ENCODE data around the gene CXADR.

CXADR gene

DNA sequence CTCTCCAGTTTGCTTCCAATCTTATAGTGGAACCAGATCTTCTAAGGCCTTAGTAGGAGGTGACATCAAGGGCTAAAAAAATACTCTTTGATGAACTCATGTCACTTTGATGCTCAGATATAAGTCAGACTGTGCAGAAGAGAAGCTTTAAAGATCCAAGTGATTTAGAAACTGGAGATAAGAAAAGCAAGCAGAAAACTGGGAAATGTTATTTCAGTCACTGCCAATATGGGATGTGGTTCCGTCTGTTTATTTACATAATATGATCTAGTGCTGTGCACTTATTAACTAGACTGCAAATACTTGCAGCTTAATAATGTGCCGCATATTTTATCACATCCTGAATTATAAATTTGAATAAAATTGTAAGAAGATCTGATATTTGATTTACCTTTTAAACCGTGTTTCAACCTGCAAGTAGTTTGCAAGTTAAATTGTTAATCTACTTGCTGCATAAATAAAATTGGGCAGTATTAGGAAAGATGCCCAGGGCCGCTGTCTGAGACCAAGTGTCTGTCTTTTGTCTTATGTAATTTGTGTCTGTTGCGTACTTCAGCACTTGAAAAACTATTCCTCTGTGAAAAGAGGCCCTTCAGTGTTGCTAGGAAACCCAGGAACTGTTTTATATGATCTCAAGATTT, 29.6 kb downstream of the CXADR start:
- DNase-seq (ENCODE audit: low spot score): peak; percentile 37

DNA sequence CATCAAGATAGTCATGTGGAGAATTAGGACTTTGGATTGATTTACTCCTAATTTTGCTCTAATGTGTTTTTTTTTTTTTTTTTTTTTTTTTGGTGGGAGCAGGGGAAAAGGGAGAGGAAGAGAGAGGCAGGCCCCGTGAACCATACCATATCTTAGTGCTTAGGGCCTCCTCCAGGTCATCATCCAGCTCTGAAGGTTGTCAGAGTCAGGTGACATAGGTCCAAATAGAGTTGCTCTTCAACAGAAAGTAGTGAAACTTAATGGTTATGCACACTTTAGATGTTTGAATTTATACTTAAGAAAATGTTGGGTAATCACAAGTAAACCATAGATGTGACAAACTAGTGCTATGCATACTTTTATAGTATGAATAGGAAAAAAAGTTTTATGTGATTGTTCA, 32.2 kb downstream of the CXADR start:
- DNase-seq (ENCODE audit: low spot score): no peak

DNA sequence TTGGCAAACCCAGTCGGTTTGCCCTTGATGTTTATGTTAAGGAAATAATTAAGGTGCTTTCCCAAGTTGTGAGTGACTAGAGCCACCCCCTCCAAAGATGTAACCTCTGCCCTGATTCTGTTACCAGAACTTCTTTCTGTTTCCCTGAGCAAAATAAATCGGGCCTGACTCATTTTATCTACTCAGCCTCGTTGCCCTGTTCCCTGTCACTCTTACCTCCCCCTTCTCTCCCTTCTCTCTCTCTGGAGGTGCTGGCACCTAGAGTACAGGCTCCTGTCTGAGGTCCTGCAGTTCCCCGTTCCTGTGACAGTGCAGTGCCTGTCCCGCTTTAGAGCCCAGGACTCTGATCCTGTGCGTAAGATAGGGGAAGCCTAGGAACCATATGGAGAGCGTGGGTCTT, 35.4 kb downstream of the CXADR start:
- DNase-seq (ENCODE audit: low spot score): no peak

DNA sequence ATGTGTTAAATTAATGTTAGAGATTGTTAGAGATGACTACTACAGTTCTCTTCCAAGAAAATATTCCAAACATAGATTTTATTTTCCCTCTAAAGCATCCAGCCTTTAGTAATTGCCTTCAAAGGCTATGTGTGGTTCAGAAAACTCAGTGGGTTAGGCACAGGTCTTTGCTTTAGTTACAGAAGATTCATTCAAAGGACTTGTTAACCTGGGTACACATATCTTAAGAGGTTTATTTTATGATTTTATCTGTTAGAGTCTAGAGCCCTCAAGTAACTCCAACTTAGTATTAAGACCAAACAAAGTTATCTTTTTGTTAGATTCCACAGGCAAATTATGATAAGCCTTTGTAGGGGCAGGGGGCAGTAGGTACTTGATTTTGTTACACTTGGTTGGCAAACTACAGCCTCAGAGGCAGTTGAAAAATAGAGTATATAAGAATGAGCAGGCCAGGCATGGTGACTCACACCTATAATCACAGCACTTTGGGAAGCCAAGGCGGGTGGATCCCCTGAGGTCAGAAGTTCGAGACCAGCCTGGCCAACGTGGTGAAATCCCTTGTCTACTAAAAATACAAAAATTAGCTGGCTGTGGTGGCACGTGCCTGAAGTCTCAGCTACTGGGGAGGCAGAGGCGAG, 37.9 kb downstream of the CXADR start:
- no peak for DNase-seq (ENCODE audit: low spot score)

DNA sequence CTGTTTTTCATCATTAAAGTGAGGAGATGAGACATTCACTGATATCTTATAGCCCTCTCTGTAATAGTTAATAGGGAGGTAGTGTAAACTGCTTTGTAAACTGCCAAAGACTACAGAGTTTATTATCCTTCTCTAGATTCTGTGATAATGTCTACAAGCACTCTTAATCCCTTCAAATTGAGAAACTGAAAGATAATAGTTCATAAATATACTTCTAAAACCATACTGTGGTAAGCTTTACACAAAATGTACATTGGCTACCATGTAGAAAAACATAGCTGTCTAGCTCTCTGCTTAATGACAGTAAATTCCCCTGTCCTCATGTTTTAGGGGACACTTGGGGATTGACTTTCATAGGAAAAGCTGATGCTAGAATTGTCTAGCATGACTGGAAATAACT, 39.6 kb downstream of the CXADR start:
- DNase-seq (ENCODE audit: low spot score): no peak

DNA sequence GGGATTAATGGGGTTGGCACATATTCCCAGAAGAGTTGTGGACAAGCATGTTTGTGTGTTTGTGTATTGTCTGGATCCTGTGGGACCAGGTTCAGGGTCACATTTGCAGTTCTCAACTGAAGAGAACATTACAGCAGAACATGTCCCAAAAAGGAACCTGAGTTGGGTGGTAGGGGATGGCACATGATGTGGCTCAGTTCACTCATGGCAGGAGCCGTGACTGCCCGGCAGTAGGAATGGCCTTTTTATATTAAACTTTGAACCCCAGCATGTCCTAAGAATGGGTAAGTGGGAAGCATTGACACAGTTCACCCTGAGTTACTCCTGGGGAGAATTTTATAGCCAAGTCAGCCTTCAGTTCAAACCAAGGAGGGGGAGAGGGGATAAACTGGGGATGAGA, 41.3 kb downstream of the CXADR start:
- DNase-seq (ENCODE audit: low spot score): no peak

DNA sequence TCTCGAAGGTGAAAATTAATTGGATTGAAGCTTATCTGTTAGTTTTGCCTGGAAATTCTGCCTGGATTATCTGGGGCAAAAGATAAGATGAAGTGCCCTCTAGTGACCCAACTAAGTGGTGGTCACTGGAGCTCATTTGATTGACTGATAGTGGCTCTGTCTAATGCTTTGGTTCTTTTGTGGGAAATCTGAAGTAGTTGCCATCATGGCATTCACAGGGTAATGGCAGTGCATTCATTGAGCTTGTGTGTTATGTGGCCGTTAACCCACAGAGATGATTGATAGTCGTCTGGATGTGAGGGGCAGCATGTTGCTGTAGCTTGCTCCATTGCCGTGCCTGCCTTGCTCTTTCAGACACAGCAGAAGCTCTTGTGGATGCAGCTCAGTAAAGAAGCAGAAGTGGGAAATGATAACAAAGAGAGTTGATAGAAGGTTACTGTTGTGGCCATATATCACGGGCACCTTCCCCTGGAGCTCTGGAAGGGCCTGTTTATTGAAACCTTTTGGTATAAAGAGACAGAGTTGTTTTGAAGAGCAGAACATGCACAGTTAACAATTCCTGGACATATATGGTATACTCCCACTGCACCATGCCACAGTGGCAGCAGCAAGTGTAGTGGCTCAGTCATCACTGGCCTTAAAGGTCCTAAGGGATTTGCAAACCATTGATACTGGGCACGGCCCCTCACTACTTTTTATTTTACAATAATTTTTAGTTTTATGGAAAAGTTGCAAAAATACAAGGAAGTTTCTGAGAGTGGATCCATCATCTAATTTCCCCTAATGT, 42.0 kb downstream of the CXADR start:
- peak; percentile 79 for DNase-seq (ENCODE audit: low spot score)

DNA sequence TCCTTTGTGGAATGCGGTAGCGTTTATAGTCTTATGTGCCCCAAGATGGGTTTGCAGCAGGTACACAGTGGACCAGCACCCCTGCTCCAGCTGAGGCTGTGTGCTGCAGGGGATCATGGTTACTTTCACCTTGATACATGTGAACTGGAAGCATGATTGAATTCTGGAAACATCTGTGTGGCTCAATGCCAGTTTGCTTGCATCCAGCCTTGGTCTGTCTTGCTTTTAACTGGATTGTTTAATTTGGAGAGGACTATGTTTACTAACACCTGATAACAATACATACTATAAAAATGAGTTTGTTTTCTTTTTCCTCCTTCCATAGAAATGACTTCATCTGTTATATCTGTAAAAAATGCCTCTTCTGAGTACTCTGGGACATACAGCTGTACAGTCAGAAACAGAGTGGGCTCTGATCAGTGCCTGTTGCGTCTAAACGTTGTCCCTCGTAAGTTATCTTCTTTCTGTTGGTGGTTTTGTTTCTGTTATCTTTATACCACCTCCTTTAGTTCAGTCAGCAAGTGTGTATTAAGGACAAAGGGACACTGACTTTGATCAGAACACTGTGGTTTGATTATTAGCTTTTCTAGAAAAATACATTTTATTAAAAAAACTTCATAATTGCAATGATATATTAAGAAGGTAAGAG, 47.7 kb downstream of the CXADR start:
- DNase-seq (ENCODE audit: low spot score): no peak

DNA sequence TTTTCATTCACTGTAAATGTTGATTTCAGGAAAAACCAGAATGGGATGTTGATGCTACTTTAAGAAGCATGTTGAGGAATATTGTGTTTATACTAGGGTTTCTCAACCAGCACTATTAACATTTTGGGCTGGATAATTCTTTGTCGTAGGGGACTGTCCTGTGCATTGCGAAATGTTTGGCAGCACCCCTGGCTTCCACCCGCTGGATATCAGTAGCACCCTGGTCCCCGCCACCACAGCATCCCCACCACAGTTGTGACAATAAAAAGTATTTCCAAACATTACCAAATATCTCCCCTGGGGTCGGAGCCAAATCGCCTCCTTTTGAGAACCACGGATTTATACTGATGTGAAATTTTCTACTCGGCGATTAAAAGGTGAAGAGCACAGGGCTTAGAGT, 57.9 kb downstream of the CXADR start:
- no peak for DNase-seq (ENCODE audit: low spot score)

DNA sequence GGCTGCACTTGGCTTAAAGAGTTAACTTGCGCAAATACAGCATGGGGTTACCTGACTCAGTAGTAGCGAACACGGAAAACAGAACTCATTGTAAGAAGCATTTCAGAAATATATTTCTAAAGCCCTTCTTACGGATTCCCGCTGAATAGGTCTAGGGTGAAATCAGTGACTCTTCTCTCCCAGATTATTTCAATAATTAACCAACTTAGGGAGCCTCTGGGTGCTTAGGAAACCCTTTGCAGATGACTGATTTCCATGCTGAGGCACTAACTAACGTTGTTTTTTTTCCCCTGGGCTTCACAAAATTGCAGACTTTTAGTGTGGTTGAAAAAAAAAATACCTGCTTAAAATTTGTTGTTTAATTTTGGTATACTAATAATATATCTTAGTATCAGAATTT, 59.6 kb downstream of the CXADR start:
- DNase-seq (ENCODE audit: low spot score): no peak

DNA sequence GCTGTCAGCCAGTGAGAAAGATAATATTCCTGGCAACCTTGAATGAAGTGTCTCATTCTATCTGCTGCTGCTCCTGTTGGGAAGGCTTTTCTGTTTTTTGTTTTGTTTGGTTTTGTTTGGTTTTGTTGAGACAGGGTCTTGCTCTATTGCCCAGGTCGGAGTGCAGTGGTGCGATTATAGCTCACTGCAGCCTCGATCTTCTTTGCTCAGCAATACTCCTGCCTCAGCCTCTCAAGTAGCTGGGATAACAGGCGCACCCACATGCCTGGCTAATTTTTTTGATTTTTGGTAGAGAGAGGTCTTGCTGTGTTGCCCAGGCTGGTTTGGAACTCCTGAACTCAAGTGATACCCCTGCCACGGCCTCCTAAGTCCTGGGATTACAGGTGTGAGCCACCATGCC, 62.2 kb downstream of the CXADR start:
- DNase-seq (ENCODE audit: low spot score): no peak

DNA sequence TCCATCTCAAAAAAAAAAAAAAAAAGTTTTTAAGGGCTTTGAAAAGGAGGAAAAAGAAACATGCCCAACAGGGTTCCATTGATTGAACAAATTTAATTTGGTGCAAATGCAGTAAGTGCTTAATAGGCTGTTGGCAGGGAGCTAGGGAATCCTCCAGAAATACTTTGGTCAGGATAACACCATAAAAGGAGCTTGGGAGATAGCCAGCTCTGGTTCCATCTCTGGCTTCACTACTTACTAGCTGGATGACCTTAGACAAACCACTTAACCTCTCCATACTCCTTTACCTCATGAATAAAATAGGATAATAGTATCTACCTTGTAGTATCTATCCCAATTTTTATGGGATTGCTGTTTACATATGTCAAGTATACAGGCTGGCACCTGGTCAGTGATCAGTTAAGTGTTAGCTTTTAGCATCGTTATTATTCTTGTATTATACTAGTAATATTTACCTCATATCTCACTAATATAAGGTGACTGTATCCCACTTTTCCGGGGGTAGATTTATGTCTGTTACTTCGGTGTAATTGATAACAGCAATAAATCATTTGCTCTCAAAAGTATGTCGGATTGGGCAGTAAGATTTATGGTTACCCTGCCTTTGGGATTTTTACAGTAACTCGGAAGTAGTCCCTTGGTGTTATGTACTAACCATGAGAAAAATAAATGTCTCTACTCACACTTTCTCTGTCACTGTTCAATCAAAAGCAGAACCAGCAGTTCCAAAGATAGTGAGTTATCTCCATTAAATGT, 63.4 kb downstream of the CXADR start:
- DNase-seq (ENCODE audit: low spot score): no peak

DNA sequence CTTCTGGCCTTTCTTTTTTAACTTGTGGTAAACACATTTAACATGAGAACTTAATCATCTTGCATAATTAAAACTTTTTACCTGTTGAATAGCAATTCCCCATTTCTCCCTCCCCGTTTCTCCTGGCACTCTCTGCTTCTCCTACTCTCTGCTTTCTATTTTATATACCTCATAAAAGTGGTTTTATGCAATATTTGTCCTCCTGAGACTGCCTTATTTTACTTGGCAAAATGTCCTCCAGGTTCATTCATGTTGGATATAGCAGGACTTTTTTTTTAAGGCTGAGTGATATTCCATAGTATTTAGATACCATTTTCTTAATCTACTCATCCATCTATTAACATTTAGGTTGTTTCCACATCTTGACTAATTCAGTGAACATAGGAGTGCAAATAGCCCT, 64.9 kb downstream of the CXADR start:
- DNase-seq (ENCODE audit: low spot score): no peak

DNA sequence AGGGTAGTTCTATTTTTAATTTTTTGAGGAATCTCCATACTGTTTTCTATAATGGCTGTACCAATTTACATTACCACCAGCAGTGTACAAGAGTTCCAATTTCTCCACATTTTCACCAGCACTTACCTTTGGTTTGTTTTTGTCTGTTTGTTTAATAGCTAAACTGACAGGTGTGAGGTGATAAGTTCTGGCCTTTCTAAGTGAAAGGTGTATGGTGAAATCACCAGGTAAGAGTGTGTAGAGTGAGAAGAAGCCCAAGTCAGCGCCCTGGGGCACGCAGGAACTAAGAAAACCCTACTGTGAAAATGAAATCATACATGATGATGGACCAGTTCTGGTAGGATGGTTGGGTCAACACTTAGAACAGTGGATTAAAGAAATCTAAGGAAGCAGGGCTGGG, 65.3 kb downstream of the CXADR start:
- DNase-seq (ENCODE audit: low spot score): no peak

DNA sequence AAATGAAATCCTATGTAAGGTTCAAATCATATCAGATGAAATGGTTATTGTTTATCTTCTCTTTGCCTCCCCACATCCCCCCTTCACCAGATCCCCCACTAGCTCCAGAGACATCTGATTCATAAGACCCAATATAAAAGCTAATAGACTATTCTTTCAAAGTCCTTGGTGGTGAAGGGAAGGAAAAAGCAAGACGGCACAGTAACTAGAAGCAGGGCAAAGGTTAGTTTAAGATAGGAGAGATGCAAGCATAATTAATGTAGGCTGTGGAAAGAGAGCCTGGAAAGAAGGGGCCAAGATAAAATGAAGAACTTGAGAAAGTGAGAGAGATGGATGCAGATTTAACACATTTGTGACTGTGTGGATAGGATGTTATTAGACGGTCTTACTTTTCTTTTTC, 66.0 kb downstream of the CXADR start:
- no peak for DNase-seq (ENCODE audit: low spot score)

DNA sequence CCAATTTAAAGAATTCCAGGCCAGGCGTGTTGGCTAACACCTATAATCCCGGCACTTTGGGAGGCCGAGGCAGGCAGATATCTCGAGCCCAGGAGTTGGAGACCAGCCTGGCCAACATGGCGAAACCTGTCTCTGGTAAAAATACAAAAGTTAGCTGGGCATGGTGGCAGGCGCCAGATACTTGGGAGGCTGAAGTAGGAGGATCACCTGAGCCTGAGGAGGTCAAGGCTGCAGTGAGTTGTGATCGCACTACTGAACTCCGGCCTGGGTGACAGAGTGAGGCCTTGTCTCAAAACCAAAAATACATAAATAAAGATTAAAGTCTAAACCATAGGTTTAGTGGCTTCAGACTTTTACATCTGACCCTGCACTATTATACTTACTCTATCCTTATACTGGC, 67.5 kb downstream of the CXADR start:
- DNase-seq (ENCODE audit: low spot score): no peak

DNA sequence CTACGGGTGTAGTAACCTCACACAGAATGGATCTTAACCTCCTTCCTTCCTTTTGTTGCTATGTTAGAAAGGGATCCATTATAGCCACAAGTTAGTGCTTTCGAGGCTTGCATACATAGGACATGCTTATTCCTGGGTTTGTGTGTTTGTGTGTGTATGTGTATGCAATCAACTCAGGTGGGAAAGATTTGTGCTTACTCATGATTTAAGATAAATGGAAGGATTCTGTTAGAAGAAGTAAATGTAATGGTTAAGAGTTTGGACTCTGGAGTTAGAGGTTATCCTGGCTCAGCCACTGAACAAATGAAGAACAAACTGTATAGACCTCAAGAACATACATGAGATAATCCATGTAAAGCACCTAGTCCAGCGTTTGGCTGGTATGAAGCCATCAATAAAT, 71.1 kb downstream of the CXADR start:
- DNase-seq (ENCODE audit: low spot score): no peak

DNA sequence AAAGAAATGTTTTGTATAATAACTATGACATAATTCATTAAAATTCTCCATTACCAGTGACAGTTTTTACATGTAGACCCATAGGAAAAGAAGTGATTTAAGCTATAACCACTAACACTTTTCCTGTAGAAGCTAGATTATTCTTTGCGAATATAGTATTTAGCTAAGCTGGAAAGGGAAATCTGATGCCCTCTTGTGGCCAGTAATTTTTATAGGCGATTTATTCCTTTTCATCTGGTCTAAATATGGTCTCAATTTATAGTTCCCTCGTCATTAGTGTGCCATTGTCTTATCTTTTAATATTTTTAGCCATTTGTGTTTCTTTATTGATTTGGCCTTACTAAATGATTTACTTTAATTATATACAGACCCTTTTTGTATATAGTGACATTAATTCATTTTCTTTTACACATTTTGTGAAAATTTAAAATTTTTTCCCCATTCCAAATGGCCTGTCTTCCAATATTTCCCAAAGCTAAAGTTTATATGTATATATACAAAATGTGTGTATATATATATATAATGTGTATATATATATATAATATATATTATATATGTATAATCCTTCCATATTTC, 73.1 kb downstream of the CXADR start:
- peak; percentile 58 for DNase-seq (ENCODE audit: low spot score)

DNA sequence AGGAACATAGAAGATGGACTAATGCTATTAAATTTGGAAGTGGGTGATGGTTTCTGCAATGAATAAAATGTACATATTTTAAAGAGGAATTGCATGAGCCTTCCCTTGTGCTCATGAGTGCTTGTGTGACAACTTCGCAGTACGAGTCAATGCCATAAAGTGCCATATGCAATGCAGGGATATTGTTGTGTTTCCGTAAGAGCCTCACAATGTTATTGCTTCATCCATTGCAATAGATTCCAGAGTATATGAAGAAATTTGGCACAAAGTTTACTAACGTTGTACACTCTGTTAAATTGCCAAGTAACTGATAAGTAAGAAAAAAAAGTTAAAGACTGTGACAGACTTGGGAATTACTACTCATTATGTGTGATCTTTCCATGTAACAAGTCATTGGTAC, 77.6 kb downstream of the CXADR start:
- DNase-seq (ENCODE audit: low spot score): no peak

DNA sequence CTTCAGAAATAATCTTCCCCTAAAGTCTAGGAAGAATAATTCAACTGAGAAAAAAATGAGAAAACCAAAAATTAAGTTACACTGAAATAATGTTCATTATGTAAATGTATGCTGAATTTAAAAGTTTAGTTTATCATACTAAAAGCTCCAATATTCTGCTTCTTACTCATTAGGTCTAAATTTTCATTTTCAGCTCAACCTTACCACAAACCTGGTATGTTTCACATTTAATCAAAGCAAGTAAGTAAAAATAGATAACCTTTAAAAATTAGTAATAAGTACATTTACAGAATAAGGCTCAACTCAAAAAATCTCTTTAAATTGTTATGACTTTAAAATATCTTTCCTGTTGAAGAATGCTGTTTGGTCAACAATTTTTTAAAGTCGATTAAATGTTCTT, 84.8 kb downstream of the CXADR start:
- DNase-seq (ENCODE audit: low spot score): no peak

DNA sequence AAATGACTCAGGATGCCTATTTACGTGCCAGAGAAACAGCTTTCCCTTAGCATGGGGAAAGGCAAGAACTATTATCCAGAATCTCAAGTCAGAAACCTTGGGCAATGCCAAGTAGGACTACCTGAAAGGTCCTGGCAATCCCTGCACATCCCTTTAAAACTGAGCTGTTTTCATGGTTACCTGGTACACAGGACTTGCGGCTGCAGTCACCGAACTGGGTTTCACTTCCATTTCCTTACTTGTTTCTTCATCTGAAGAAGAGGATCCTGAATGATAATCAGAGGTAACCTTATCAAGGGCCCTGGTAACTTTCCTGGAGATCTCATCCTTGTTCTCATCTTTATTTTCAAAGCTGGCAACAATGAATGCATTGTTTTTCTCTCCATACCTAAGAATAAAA, 85.6 kb downstream of the CXADR start:
- DNase-seq (ENCODE audit: low spot score): no peak

DNA sequence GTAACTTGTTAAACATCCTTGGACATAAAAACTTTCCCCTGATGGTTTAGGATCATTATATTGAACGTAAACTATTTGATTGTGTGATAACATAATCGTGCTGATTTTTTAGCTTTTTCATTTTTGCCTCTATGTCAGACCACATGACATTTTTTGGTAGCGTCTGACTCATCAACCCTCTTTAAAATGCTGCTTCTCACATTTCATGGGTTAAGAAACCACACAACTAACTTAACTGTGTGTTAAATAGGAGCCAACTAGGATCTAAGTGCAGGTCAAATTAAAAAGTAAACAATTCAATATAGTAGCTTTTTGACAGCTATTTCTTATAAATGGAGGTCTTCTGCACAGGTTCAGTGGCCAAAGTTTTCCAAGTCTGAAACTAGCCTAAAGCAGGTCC, 90.0 kb downstream of the CXADR start:
- DNase-seq (ENCODE audit: low spot score): no peak
